Thymus (tissue), 11 donors: ENCODE data around the gene STK24. TPM values are rescaled to one million over a fixed set of nuclear protein-coding genes. Genes with fewer than 3 reads are reported as not detected.

ENCODE experiments used
- DNase-seq, 9 donors: peaks; one replicate each; pipeline ENCODE4 v3.0.0-alpha.2; 2013; ENCODE audit warnings: low spot score in 9 of 9, low read depth in 6 of 9, missing footprints in 1 of 9
- H3K27ac ChIP-seq, 2 donors: one replicate each; pipeline ENCODE4 v1.5.1; 2013; ENCODE audit warnings: control low read depth in 1 of 2, low read depth in 1 of 2, low read length in 1 of 2, mild to moderate bottlenecking in 1 of 2, moderate library complexity in 1 of 2
- H3K27me3 ChIP-seq, 2 donors: one replicate each; pipeline ENCODE4 v1.5.1; 2013; ENCODE audit warnings: low read length in 1 of 2; ENCODE audit not compliant: control insufficient read depth in 2 of 2, insufficient read depth in 1 of 2
- H3K36me3 ChIP-seq, 2 donors: one replicate each; pipeline ENCODE4 v1.5.1; 2013; ENCODE audit warnings: low read length in 1 of 2, mild to moderate bottlenecking in 1 of 2, moderate library complexity in 1 of 2; ENCODE audit not compliant: control insufficient read depth in 2 of 2, insufficient read depth in 2 of 2
- H3K4me1 ChIP-seq, 2 donors: one replicate each; pipeline ENCODE4 v1.5.1; 2013; ENCODE audit warnings: low read length in 2 of 2; ENCODE audit not compliant: control insufficient read depth in 2 of 2, insufficient read depth in 2 of 2
- H3K4me3 ChIP-seq, 2 donors: one replicate each; pipeline ENCODE4 v1.5.1; 2013; ENCODE audit warnings: low read length in 2 of 2, control low read depth in 1 of 2, mild to moderate bottlenecking in 1 of 2
- H3K9me3 ChIP-seq, 2 donors: one replicate each; pipeline ENCODE4 v1.5.1; 2013; ENCODE audit warnings: low read length in 1 of 2, mild to moderate bottlenecking in 1 of 2; ENCODE audit not compliant: control insufficient read depth in 2 of 2, insufficient read depth in 1 of 2
- WGBS: extraction: QIAGEN DNeasy Blood & Tissue Kit; methylation state at CpG from one replicate; pipeline ENCODE4 v1.1.7; 2013; 5-methylcytosine and 5-hydroxymethylcytosine counted together
- polyA plus RNA-seq: library from polyadenylated mRNA; stranded (reverse); fragments of 200-250 nt; gene quantifications from one replicate; pipeline ENCODE4 v1.2.3, GENCODE V29; 2013
- total RNA-seq: library from RNA; stranded (reverse); fragments of 120-200 nt; gene quantifications from one replicate; pipeline ENCODE4 v1.2.4, GENCODE V29; 2013
- donor health status: healthy.

Gene STK24
- total and polyA plus RNA-seq, 2 donors, result 52.7 to 62.4 TPM

DNA sequence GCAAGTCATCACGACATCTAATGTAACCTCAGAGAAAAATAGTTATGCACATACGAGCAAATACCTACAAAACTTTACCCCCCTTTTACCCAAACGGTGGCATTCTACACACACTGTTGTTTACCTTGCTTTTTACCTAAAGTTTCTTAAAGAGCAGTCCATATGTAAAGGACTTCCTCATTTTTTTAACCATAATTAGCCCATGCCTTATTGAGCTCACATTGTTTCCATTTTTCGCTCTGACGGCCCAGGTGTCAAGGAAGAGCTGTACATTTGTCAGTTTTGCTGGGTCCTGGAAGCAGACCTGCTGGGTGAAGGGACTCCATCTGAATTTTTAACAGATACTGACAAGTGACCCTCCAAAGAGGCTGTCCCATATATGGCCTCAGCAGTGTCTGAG lies 89.4 kb downstream of the STK24 start:
- H3K9me3 ChIP-seq, result no peaks in the 10 kb centered on the region
- no peak overlapping the region for H3K4me3 ChIP-seq
- peaks cover 7 to 40% of the 10 kb centered on the region in 2 donors for H3K4me1 ChIP-seq
- no peak for DNase-seq
- no peak overlapping the region for H3K27ac ChIP-seq
- H3K27me3 ChIP-seq, result no peaks in the 10 kb centered on the region
- 51% methylated on average over 5 of the region's 5 CpGs for WGBS
- H3K36me3 ChIP-seq, result peaks cover 6 to 10% of the 10 kb centered on the region in 2 donors

DNA sequence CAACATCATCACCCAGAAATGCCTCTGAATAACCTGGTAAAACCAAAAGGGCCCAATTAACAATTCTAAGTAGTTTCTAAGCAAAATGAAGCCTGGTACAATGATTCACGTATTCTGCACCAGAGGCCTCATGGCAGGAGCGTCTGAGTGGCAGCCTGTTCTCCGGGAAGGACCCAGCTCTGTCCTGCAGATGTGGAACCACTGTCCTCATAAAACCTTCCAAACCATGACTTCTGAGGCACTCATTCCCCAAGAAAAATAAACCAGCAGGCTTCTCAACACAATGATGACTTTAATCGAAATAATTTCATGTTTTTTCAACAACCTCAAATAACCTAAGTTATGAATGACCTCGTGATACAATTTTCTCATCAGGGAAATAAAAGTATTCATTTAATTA lies 89.9 kb downstream of the STK24 start:
- WGBS, result 98% methylated on average over 5 of the region's 5 CpGs
- no peaks in the 10 kb centered on the region for H3K9me3 ChIP-seq
- no peak overlapping the region for H3K27ac ChIP-seq
- peaks cover 6 to 9% of the 10 kb centered on the region in 2 donors for H3K36me3 ChIP-seq
- no peaks in the 10 kb centered on the region for H3K27me3 ChIP-seq
- DNase-seq, result no peak
- H3K4me1 ChIP-seq, result peaks cover 7 to 44% of the 10 kb centered on the region in 2 donors
- H3K4me3 ChIP-seq, result no peak overlapping the region

DNA sequence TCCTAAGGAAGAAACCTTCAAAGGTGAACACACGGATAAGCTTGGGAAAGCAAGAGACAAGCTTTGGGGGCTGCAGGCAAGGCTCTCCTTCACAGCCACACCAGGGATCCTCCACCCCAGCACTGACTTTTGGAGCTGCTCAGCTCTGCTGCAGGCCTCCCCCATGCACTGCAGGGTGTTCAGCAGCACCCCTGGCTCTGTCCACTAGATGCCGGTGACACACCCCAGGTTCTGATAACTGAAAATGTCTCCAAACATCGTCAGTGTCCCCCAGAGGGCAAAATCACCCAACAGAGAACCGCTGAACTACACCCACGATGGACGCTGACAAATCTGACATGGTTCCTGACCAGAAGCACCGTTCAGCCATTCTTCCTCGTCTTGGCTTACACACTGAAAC lies 90.5 kb downstream of the STK24 start:
- H3K4me1 ChIP-seq, result peaks cover 7 to 49% of the 10 kb centered on the region in 2 donors
- no peaks in the 10 kb centered on the region for H3K27me3 ChIP-seq
- H3K27ac ChIP-seq, result no peak overlapping the region
- DNase-seq, result no peak
- H3K9me3 ChIP-seq, result no peaks in the 10 kb centered on the region
- H3K4me3 ChIP-seq, result no peak overlapping the region
- WGBS, result 96% methylated on average over 8 of the region's 8 CpGs
- H3K36me3 ChIP-seq, result peaks cover 9 to 11% of the 10 kb centered on the region in 2 donors

DNA sequence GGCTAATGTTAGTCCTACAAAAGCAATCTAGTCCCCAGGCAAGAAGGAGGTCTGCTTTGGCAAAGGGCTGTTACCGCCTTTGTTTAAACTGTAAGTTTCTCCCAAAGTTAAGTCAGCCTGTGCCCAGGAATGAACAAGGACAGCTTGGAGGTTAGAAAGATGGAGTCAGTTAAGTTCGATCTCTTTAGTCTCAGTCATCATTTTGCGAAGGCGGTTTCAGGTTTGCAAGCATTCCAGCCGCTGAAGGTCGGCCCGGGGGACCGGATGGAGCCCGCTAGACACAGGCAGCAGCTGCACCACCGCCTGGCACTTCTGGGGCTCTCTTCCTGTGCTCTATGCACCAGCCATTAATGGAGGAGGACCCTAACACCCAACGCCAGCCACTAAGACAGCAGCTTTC lies 91.3 kb downstream of the STK24 start:
- no peak overlapping the region for H3K27ac ChIP-seq
- peaks cover 11 to 14% of the 10 kb centered on the region in 2 donors for H3K36me3 ChIP-seq
- H3K4me1 ChIP-seq, result peaks cover 7 to 54% of the 10 kb centered on the region in 2 donors
- no peaks in the 10 kb centered on the region for H3K27me3 ChIP-seq
- WGBS, result 96% methylated on average over 11 of the region's 11 CpGs
- no peak for DNase-seq
- no peaks in the 10 kb centered on the region for H3K9me3 ChIP-seq
- H3K4me3 ChIP-seq, result no peak overlapping the region

DNA sequence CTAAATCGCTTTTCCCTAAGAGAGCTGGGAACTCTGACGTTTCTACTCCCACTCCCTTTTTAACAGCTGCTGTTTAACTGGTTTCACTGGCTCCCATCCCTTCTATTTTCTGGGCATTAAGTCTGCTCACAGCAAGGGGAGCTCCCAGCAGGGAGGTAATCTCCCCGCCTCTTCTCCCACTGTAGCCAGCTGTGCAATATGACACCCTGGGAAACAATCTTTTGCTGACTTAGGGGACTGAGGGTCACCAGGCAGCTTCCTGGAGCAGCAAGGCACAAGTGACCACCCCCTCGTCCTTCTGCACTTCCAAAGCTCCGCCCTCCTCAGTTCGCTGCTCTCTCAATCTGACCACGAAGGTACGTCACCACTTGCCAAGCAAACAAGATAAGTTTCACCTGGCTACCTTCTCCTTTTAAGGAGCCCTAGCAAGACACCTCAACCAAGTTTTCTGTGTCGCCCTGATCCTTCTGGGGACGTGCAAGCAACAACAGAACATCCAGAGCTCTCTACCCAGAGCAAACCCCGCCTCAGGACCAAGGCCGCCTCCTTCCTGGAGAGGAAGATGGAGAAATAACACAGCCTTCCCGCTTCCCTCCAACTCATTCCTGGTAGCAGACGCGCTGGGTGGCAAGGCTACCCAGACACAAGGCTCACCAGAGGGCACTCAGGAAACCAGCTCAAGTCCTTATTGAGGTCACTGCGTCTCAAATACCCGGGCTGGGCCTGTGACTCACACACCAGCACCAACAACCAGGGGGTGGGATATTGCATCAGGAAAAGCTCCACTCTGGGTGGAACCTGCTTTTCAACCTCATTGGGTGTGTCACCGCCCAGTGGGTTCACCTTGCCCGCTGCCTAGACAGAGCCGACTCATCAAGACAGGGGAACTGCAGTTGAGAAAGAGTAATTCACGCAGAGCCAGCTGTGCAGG lies 92.4 kb downstream of the STK24 start:
- no peak for DNase-seq
- 93% methylated on average over 21 of the region's 21 CpGs for WGBS
- Histone ChIP-seq H3K36me3 (peaks cover 12 to 14% of the 10 kb centered on the region in 2 donors), H3K4me3 (no peak overlapping the region), H3K9me3 (no peaks in the 10 kb centered on the region), H3K4me1 (peaks cover 7 to 48% of the 10 kb centered on the region in 2 donors), H3K27me3 (no peaks in the 10 kb centered on the region), H3K27ac (peak overlapping the region; percentile 20 to 65)

DNA sequence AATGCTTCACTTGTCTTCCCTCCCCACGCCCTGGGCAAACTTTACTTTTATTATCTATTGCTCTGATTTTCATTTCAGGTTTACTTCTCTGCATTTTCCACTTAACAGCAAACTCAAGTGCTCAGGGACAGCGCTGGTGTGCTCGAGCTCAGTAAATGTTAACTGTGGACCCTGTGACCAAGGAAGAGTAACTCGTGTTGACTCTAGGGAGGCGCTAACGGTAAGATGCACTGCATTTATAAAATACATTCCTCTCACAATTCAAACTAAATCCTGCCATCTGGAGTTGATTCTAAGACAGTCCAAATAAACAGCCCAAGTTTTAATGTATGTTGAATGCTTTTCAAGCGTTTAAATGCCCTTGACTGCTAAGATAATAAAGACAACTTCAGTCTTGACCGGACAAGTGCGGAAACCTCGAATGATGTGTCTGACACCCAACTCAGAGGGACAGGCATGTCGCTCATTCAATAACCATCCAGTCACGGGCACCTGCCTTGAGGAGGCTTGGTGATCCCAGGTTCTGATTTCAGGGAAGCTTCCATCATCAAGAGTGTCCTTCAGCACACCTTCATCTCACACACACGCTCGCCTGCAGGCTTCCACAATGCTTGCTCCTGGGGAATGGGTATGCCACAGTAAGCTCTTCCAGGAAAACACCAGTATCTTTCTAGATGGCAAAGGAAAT lies 93.2 kb downstream of the STK24 start:
- H3K4me1 ChIP-seq, result peaks cover 7 to 48% of the 10 kb centered on the region in 2 donors

DNA sequence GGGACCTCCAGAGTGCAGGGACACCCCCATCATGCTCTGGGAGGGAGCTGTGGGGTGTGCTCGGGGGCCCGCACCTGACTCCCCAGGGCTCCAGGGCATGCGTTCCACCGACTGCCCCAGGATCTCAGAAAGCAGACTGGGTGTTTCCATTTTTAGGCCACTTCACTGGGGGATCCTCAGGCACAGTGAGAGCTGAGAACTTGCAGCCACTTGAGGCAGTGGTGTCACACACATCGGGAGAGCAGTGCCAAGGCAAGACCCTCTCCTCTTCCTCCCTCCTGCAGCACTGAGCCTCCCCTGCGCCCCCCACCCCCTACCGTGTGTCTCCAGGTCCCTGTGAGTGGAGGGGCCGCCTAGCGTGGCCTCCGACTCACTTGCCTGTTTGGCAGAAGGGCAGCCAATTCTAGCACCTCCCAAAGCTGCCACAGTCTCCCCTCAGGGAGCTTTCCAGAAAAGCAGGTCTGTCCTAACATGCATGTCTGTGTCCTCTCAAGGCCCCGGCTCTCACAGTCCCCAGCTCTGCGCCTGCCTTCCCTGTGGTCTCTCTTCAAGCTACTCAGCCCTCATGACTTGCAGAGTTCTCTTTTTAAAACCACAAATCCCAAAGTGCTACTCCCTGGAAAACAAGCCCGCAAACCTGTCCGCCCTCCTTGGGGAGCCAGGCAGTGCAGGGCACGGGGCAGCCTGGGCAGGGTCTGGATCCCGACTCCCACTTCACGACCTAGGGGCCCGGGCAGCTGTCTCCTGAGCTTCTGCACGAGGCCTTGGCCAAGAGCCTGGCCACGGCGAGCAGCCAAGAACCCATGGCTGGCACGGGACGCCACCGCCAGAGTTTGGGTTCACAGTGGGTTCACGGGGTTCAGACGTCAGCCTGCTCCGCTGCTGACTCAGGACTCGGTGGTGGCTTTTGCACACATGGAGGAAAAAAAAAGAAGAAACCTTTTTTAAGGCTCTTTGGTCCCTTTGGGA lies 94.1 kb downstream of the STK24 start:
- H3K4me3 ChIP-seq, result no peak overlapping the region
- DNase-seq, result peak in 2 of 9 donors; percentile 32 to 47
- H3K27ac ChIP-seq, result no peak overlapping the region
- no peaks in the 10 kb centered on the region for H3K9me3 ChIP-seq
- peaks cover 8 to 10% of the 10 kb centered on the region in 2 donors for H3K36me3 ChIP-seq
- H3K27me3 ChIP-seq, result no peaks in the 10 kb centered on the region
- 89% methylated on average over 28 of the region's 28 CpGs for WGBS
- H3K4me1 ChIP-seq, result peaks cover 13 to 53% of the 10 kb centered on the region in 2 donors

More for the DNA sequence above, 93.2 kb downstream of the STK24 start:
- DNase-seq, result no peak
- Histone ChIP-seq H3K4me3 (no peak overlapping the region), H3K9me3 (no peaks in the 10 kb centered on the region), H3K36me3 (peaks cover 8 to 9% of the 10 kb centered on the region in 2 donors), H3K27me3 (no peaks in the 10 kb centered on the region), H3K27ac (peak overlapping the region; percentile 15 to 52)
- WGBS, result 95% methylated on average over 14 of the region's 14 CpGs

DNA sequence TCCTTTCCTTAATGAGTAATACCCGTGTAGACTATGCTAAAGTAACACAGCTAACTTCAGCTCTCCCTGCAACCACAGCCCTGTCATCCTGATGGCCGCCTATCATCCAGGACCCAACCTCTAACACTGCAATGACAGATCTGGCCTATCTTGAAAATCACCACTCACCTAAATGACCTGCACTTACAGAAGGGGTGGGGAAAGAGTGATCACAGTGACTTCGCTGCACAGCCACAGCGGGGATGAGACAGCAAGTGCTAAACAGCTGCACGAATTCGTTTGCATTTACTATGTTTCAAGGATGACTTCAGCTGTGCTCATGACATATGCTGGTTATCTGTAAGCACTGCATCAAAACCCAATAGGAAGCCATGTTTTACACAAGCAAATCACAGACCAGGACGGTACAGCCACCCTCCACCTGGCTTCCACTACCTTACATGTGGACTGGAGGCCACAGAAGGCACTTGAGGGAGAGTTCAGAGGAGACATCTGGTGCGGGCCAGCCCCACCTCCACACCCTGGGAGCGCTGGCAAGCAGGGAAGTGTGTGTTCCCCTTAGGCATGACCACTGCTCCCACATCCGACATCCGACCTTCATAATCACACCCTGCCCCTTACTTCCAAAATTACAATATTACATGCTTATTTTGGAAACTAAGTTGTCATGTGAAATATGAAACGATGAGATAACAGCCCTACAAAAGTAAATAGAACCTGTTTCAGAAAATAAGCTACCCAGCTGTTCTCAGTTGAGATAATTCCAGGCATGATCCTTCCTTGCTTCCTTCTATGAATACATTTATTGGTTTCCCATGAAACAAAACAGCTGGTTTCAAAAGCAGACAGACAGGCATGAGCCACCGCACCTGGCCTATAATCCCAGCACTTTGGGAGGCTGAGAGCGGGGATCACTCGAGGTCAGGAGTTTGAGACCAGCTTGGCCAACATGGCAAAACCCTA lies 95.7 kb downstream of the STK24 start:
- no peaks in the 10 kb centered on the region for H3K27me3 ChIP-seq
- no peaks in the 10 kb centered on the region for H3K9me3 ChIP-seq
- peaks cover 20 to 65% of the 10 kb centered on the region in 2 donors for H3K4me1 ChIP-seq
- no peak overlapping the region for H3K4me3 ChIP-seq
- peaks cover 8 to 10% of the 10 kb centered on the region in 2 donors for H3K36me3 ChIP-seq
- WGBS, result 92% methylated on average over 15 of the region's 15 CpGs
- H3K27ac ChIP-seq, result peak overlapping the region; percentile 27 to 39
- peak in 1 of 9 donors; percentile 33 for DNase-seq
